Right atrium auricular region (tissue), 2 donors: Measurements from ENCODE around the gene NFIL3. TPM values are rescaled to one million over a fixed set of nuclear protein-coding genes. Genes with fewer than 3 reads are reported as not detected.

ENCODE experiments used
- DNase-seq: peaks from one replicate; pipeline ENCODE4 v3.0.0-alpha.2; 2019; ENCODE audit warnings: low spot score
- H3K27ac ChIP-seq, 2 donors: fragments of 200-600 bp; sonication (generic); 1 replicate in 1 of 2; 2 replicates in 1 of 2; pipeline ENCODE4 v1.5.1; 2016 to 2019
- H3K27me3 ChIP-seq, 2 donors: fragments of 200-600 bp; sonication (generic); one replicate each; pipeline versions ENCODE4 v1.5.1 to v1.6.0; 2017 to 2019
- H3K36me3 ChIP-seq: fragments of 200-600 bp; sonication (generic); one replicate; pipeline ENCODE4 v1.5.1; 2016
- H3K4me1 ChIP-seq, 2 donors: fragments of 200-600 bp; sonication (generic); one replicate each; pipeline versions ENCODE4 v1.5.1 to v1.6.0; 2017 to 2019
- H3K4me3 ChIP-seq, 2 donors: fragments of 200-600 bp; sonication (generic); 1 replicate in 1 of 2; 2 replicates in 1 of 2; pipeline ENCODE4 v1.5.1; 2017 to 2019; ENCODE audit warnings: mild to moderate bottlenecking in 1 of 2, moderate library complexity in 1 of 2
- H3K9me3 ChIP-seq, 2 donors: fragments of 200-600 bp; sonication (generic); one replicate each; pipeline ENCODE4 v1.5.1; 2019
- CTCF ChIP-seq, 2 donors: fragments of 200-600 bp; sonication (generic); IDR thresholded peaks; one replicate each; pipeline ENCODE4 v1.5.1; 2019; ENCODE audit warnings: antibody characterized with exemption in 2 of 2
- total RNA-seq, 2 donors: library from RNA; depleted of rRNA; stranded (reverse); fragments of >200 nt; gene quantifications; one replicate each; pipeline ENCODE4 v1.1.0, GENCODE V29; 2016

NFIL3 gene
- total RNA-seq, 2 donors from 2014 or later: 21.2 to 25.5 TPM

- peak overlapping the region; percentile 82 to 91 for H3K4me3 ChIP-seq
- TF ChIP-seq CTCF (IDR thresholded peaks at IDR 0.05): peak in 1 of 2 donors; percentile 40
- no peaks in the 10 kb centered on the region for H3K27me3 ChIP-seq
- peaks cover 0 to 41% of the 10 kb centered on the region in 2 donors for H3K4me1 ChIP-seq
- H3K9me3 ChIP-seq: no peaks in the 10 kb centered on the region
- H3K36me3 ChIP-seq: no peaks in the 10 kb centered on the region
- H3K27ac ChIP-seq: peak overlapping the region; percentile 99 to 100
- peak; percentile 95 for DNase-seq
Observed at GRCh38 chr9:91424403-91425176, 958 bp upstream of the NFIL3 start.

GRCh38 chr9:91422758-91423711 is 597 bp downstream of the NFIL3 start:
- DNase-seq: peak; percentile 92
- Histone ChIP-seq H3K4me1 (peaks cover 0 to 54% of the 10 kb centered on the region in 2 donors), H3K36me3 (no peaks in the 10 kb centered on the region), H3K4me3 (peak overlapping the region; percentile 80 to 88), H3K9me3 (no peaks in the 10 kb centered on the region), H3K27me3 (no peaks in the 10 kb centered on the region), H3K27ac (peak overlapping the region; percentile 95 to 97)
- TF ChIP-seq CTCF (IDR thresholded peaks at IDR 0.05): peak in 1 of 2 donors; percentile 36

GRCh38 chr9:91421971-91422757 is 1.5 kb downstream of the NFIL3 start:
- Histone ChIP-seq H3K9me3 (no peaks in the 10 kb centered on the region), H3K4me1 (peaks cover 0 to 54% of the 10 kb centered on the region in 2 donors), H3K27ac (peak overlapping the region; percentile 95 to 97), H3K36me3 (no peaks in the 10 kb centered on the region), H3K27me3 (no peaks in the 10 kb centered on the region), H3K4me3 (peak overlapping the region; percentile 80 to 88)
- DNase-seq: no peak
- no peak for TF ChIP-seq CTCF (IDR thresholded peaks at IDR 0.05)

- H3K27me3 ChIP-seq: no peaks in the 10 kb centered on the region
- peak overlapping the region; percentile 80 to 88 for H3K4me3 ChIP-seq
- no peak for DNase-seq
- TF ChIP-seq CTCF (IDR thresholded peaks at IDR 0.05): peak in 1 of 2 donors; percentile 63
- peaks cover 0 to 54% of the 10 kb centered on the region in 2 donors for H3K4me1 ChIP-seq
- peak overlapping the region; percentile 95 to 97 for H3K27ac ChIP-seq
- no peaks in the 10 kb centered on the region for H3K9me3 ChIP-seq
- no peaks in the 10 kb centered on the region for H3K36me3 ChIP-seq
Observed at GRCh38 chr9:91421128-91421765, 2.4 kb downstream of the NFIL3 start.
